ENCODE data around the gene HSD17B1. TPM values are rescaled to one million over a fixed set of nuclear protein-coding genes. Genes with fewer than 3 reads are reported as not detected.

Gene HSD17B1
- total and polyA plus RNA-seq, 2 of the 13 experiments (the other 11 are each of a cell fraction or from before 2014, with no cell fraction given): 0.54 to 0.93 TPM

DNA sequence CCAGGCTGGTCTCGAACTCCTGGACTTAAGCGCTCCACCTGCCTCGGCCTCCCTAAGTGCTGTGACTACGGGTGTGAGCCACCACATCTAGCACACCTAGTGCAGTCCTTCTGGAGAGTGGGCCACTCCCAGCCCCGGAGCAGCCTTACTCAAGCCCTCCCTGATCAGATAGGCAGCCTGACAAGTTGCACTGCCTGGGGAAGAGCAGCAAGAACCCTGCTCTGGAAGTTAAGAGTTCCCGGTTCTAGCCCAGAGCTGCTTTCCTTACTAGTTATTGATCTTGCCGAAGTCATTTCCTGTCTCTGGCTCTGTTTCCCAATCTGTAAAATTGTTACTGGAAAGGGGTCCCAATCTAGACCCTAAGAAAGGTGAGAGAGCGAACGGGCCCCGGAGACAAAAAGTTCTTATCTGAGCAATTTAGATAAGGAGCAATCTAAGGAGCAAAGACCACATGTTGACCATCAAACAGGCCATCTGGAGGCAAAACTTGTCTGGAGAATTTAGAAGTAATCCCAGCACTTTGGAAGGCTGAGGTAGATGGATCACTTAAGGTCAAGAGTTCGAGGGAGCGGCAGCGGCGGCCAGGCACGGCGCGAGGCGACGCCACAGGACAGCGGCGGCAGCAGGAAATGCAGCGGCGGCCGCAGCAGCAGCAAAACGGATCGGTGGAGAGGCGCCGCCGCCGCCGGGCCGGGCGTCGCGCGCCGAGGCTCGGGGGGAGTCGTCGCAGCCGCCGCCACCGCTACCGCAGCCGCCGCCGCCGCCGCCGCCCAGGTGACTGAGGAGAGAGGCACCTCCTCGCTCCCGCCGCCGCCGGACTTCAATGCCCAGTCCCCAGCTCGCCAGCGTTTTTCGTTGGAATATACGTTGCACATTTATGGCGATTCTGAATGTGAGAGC, 21.0 kb upstream of the HSD17B1 start (continued):
- TF ChIP-seq UBTF (CRISPR knock-in tag; IDR thresholded peaks at IDR 0.05) (peak; percentile 78), ZNF678 (CRISPR knock-in tag; IDR thresholded peaks at IDR 0.05) (no peak), ZFP1 (CRISPR knock-in tag; IDR thresholded peaks at IDR 0.05) (no peak), MIER3 (CRISPR knock-in tag; IDR thresholded peaks at IDR 0.05; ENCODE audit: borderline replicate concordance) (peak; percentile 32; the same call in 1 of the 2 replicates), ZC3H13 (CRISPR knock-in tag; IDR thresholded peaks at IDR 0.05) (0 out of 2 replicates have a peak, but pooled peaks have one; percentile 60), SMARCC2 (IDR thresholded peaks at IDR 0.05) (no peak), POGZ (CRISPR knock-in tag; IDR thresholded peaks at IDR 0.05) (no peak; the same call in 1 of the 2 replicates), ZNF446 (CRISPR knock-in tag; IDR thresholded peaks at IDR 0.05) (0 out of 2 replicates have a peak, but pooled peaks have one; percentile 5), ZMYM4 (CRISPR knock-in tag; IDR thresholded peaks at IDR 0.05) (no peak), FOXO1 (CRISPR knock-in tag; IDR thresholded peaks at IDR 0.05) (no peak), HMGA1 (CRISPR knock-in tag; conservative IDR thresholded peaks at IDR 0.05) (no peak), ZNF570 (CRISPR knock-in tag; IDR thresholded peaks at IDR 0.05; ENCODE audit: borderline replicate concordance) (no peak), SSRP1 (CRISPR knock-in tag; IDR thresholded peaks at IDR 0.05) (no peak), KMT2A (CRISPR knock-in tag; IDR thresholded peaks at IDR 0.05) (peak; percentile 32; the same call in 1 of the 2 replicates), U2AF2 (IDR thresholded peaks at IDR 0.05; ENCODE audit: low read depth, low read length) (no peak), ZNF562 (CRISPR knock-in tag; IDR thresholded peaks at IDR 0.05; ENCODE audit: borderline replicate concordance) (no peak), CBX2 (IDR thresholded peaks at IDR 0.05; ENCODE audit: low read depth, low read length) (no peak), CBX2 (CRISPR knock-in tag; IDR thresholded peaks at IDR 0.05; ENCODE audit: low read depth) (0 out of 2 replicates have a peak, but pooled peaks have one; percentile 15), MXD3 (CRISPR knock-in tag; IDR thresholded peaks at IDR 0.05) (no peak)
- TF ChIP-seq, protein P1, sequence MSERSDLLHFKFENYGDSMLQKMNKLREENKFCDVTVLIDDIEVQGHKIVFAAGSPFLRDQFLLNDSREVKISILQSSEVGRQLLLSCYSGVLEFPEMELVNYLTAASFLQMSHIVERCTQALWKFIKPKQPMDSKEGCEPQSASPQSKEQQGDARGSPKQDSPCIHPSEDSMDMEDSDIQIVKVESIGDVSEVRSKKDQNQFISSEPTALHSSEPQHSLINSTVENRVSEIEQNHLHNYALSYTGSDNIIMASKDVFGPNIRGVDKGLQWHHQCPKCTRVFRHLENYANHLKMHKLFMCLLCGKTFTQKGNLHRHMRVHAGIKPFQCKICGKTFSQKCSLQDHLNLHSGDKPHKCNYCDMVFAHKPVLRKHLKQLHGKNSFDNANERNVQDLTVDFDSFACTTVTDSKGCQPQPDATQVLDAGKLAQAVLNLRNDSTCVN (CRISPR knock-in tag; IDR thresholded peaks at IDR 0.05; ENCODE audit: borderline replicate concordance): peak; percentile 51; the same call in 1 of the 2 replicates
- TF ChIP-seq, protein P2, sequence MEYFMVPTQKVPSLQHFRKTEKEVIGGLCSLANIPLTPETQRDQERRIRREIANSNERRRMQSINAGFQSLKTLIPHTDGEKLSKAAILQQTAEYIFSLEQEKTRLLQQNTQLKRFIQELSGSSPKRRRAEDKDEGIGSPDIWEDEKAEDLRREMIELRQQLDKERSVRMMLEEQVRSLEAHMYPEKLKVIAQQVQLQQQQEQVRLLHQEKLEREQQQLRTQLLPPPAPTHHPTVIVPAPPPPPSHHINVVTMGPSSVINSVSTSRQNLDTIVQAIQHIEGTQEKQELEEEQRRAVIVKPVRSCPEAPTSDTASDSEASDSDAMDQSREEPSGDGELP (IDR thresholded peaks at IDR 0.05; ENCODE audit: borderline replicate concordance, low read depth): peak; percentile 11; the same call in 1 of the 2 replicates
- TF ChIP-seq, protein P3, sequence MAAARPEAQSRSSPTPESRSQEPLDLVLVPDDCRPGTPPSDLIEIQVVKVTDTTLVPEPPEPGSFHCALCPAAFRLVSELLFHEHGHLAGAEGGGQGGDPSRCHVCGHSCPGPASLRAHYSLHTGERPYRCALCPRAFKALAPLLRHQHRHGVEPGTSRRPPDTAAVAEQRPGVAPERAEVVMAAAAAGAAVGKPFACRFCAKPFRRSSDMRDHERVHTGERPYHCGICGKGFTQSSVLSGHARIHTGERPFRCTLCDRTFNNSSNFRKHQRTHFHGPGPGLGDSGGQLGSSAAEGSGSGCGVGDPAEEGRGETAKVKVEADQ (CRISPR knock-in tag; IDR thresholded peaks at IDR 0.05; ENCODE audit: borderline replicate concordance): no peak
- TF ChIP-seq, protein P4, sequence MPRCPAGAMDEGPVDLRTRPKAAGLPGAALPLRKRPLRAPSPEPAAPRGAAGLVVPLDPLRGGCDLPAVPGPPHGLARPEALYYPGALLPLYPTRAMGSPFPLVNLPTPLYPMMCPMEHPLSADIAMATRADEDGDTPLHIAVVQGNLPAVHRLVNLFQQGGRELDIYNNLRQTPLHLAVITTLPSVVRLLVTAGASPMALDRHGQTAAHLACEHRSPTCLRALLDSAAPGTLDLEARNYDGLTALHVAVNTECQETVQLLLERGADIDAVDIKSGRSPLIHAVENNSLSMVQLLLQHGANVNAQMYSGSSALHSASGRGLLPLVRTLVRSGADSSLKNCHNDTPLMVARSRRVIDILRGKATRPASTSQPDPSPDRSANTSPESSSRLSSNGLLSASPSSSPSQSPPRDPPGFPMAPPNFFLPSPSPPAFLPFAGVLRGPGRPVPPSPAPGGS (CRISPR knock-in tag; IDR thresholded peaks at IDR 0.05): 0 out of 2 replicates have a peak, but pooled peaks have one; percentile 14
